ENCODE measurements around the gene TRIM56.
"Not testable (repeated sequence)": the region's sequence is repeated elsewhere in the genome, so short reads cannot be mapped to it uniquely, and the experiment has no call there.

TRIM56 gene

GRCh38 chr7:101125989-101126650 lies 40.8 kb downstream of the TRIM56 start:
- peak overlapping the region; percentile 97 for H3K27ac ChIP-seq
- DNase-seq (ENCODE audit: low spot score) = peak; percentile 68
- ChIA-PET CTCF (interaction anchor here (0.6 to 1.0 kb wide), 2 partner anchors 11 to 30 kb away, joined by 3 to 5 read pairs; no protein-coding TSS in a partner anchor), POLR2A (ENCODE audit: low non-redundant PET) (interaction anchor here (1.3 kb wide), 1 partner anchor 17 kb away, joined by 3 read pairs; no protein-coding TSS in a partner anchor)
- no peak for TF ChIP-seq CTCF (conservative IDR thresholded peaks at IDR 0.05; ENCODE audit: low read depth)

- no peak for TF ChIP-seq CTCF (conservative IDR thresholded peaks at IDR 0.05; ENCODE audit: low read depth)
- ChIA-PET CTCF (interaction anchor here (0.6 to 1.0 kb wide), 3 partner anchors 10 to 29 kb away, joined by 3 to 6 read pairs (median 5); no protein-coding TSS in a partner anchor), POLR2A (ENCODE audit: low non-redundant PET) (interaction anchor here (1.3 kb wide), 1 partner anchor 18 kb away, joined by 3 read pairs; no protein-coding TSS in a partner anchor)
- H3K27ac ChIP-seq = peak within 1 kb of the TSS; percentile 97
- peak; percentile 99 for DNase-seq (ENCODE audit: low spot score)
Observed at GRCh38 chr7:101126651-101127459, 41.6 kb downstream of the TRIM56 start, which contains the start of gene SERPINE1. TSS of gene SERPINE1 (plus strand) at chr7:101127104. CDS start at chr7:101128394, 1,290 bp downstream.

GRCh38 chr7:101127460-101128039 lies 42.3 kb downstream of the TRIM56 start:
- no peak for DNase-seq (ENCODE audit: low spot score)
- H3K27ac ChIP-seq = peak overlapping the region; percentile 97
- CTCF ChIA-PET = interaction anchor here (1.0 kb wide), 1 partner anchor 11 kb away, joined by 6 read pairs; no protein-coding TSS in a partner anchor
- POLR2A ChIA-PET (ENCODE audit: low non-redundant PET) = no interaction called here
- no peak for TF ChIP-seq CTCF (conservative IDR thresholded peaks at IDR 0.05; ENCODE audit: low read depth)

- H3K27ac ChIP-seq = peak overlapping the region; percentile 97
Observed at GRCh38 chr7:101128040-101128834, 43.0 kb downstream of the TRIM56 start.

GRCh38 chr7:101129603-101130117 lies 44.4 kb downstream of the TRIM56 start:
- CTCF ChIA-PET = interaction anchor here (0.6 kb wide), 1 partner anchor 114 kb away, joined by 3 read pairs; no protein-coding TSS in a partner anchor
- H3K27ac ChIP-seq = no peak overlapping the region
- DNase-seq (ENCODE audit: low spot score) = no peak
- POLR2A ChIA-PET (ENCODE audit: low non-redundant PET) = interaction anchor here (0.6 kb wide), 1 partner anchor 44 kb away, joined by 8 read pairs; no protein-coding TSS in a partner anchor
- TF ChIP-seq CTCF (conservative IDR thresholded peaks at IDR 0.05; ENCODE audit: low read depth) = no peak

More at GRCh38 chr7:101128040-101128834, 43.0 kb downstream of the TRIM56 start:
- ChIA-PET POLR2A (ENCODE audit: low non-redundant PET) (no interaction called here), CTCF (no interaction called here)
- no peak for DNase-seq (ENCODE audit: low spot score)
- TF ChIP-seq CTCF (conservative IDR thresholded peaks at IDR 0.05; ENCODE audit: low read depth) = no peak

GRCh38 chr7:101132626-101133600 lies 47.6 kb downstream of the TRIM56 start:
- POLR2A ChIA-PET (ENCODE audit: low non-redundant PET) = not testable (repeated sequence)
- CTCF ChIA-PET = interaction anchor here (0.6 to 0.8 kb wide), 2 partner anchors 38 to 308 kb away, joined by 3 read pairs; no protein-coding TSS in a partner anchor

More at GRCh38 chr7:101132626-101133600, 47.6 kb downstream of the TRIM56 start:
- peak overlapping the region; percentile 47 for H3K27ac ChIP-seq
- not testable (repeated sequence) for DNase-seq (ENCODE audit: low spot score)
